SK-N-SH (cell line): Measurements from ENCODE around the gene IQGAP2. TPM values are rescaled to one million over a fixed set of nuclear protein-coding genes. Genes with fewer than 3 reads are reported as not detected.
A peak's percentile ranks its signal among the peaks of the same experiment; 100 is the strongest.

Source experiments
- CTCF ChIA-PET: fragments of 300-600, 350-600 bp; formaldehyde crosslinking; extraction: SDS; loops from one replicate; lab custom pipeline; 2021; lab: Yijun Ruan, JAX
- POLR2A ChIA-PET: fragments of 350-600 bp; sonication (Branson Sonifier 250); formaldehyde crosslinking; extraction: SDS; loops from one replicate; lab custom pipeline; 2020; ENCODE audit warnings: antibody characterized with exemption, inconsistent platforms; lab: Yijun Ruan, JAX
- DNase-seq: peaks from one replicate; pipeline ENCODE4 v3.0.0; 2012
- H2AFZ ChIP-seq: fragments of 200-600 bp; sonication (generic); 2 replicates; pipeline ENCODE4 v1.8.1; 2016; ENCODE audit warnings: antibody characterized with exemption, mild to moderate bottlenecking, low read depth
- H3F3A ChIP-seq: fragments of 200-600 bp; sonication (generic); replicated peaks from 2 replicates; pipeline ENCODE3; 2016; ENCODE audit warnings: antibody characterized with exemption, mild to moderate bottlenecking; ENCODE audit not compliant: insufficient read depth
- H3K27ac ChIP-seq, 2 experiments: fragments of 200-500 bp in 1 of 2; fragments of 200-600 bp in 1 of 2; sonication (Bioruptor generic) in 1 of 2; sonication (generic), shearing (Covaris generic) in 1 of 2; 2 replicates each; pipeline versions ENCODE4 v1.5.1 to v1.6.1; 2014 to 2016; ENCODE audit warnings: low read depth in 2 of 2, inconsistent platforms in 1 of 2, low read length in 1 of 2, mild to moderate bottlenecking in 1 of 2, mixed read lengths in 1 of 2
- H3K27me3 ChIP-seq: fragments of 200-600 bp; sonication (generic), shearing (Covaris generic); 2 replicates; pipeline ENCODE4 v1.6.1; 2016; ENCODE audit warnings: mixed run types; ENCODE audit not compliant: insufficient read depth
- H3K36me3 ChIP-seq, 2 experiments: fragments of 200-500 bp in 1 of 2; fragments of 200-600 bp in 1 of 2; sonication (Bioruptor generic) in 1 of 2; sonication (generic) in 1 of 2; replicated peaks in 1 of 2; 2 replicates each; pipeline versions ENCODE3 to v1.5.1; 2014 to 2016; ENCODE audit warnings: low read length in 1 of 2, mild to moderate bottlenecking in 1 of 2; ENCODE audit not compliant: insufficient read depth in 2 of 2, control insufficient read depth in 1 of 2
- H3K4me1 ChIP-seq, 2 experiments: fragments of 200-500 bp in 1 of 2; fragments of 200-600 bp in 1 of 2; sonication (Bioruptor generic) in 1 of 2; sonication (generic), shearing (Covaris generic) in 1 of 2; 2 replicates each; pipeline versions ENCODE4 v1.5.1 to v1.6.1; 2014 to 2016; ENCODE audit warnings: low read depth in 1 of 2, low read length in 1 of 2, mixed run types in 1 of 2; ENCODE audit not compliant: insufficient read depth in 2 of 2, control insufficient read depth in 1 of 2
- H3K4me2 ChIP-seq: fragments of 200-600 bp; sonication (generic), shearing (Covaris generic); 2 replicates; pipeline ENCODE4 v1.6.1; 2017; ENCODE audit warnings: mixed run types
- H3K4me3 ChIP-seq, 2 experiments: fragments of 200-500 bp in 1 of 2; fragments of 200-600 bp in 1 of 2; sonication (Bioruptor generic) in 1 of 2; sonication (generic), shearing (Covaris generic) in 1 of 2; 2 replicates each; pipeline versions ENCODE4 v1.5.1 to v1.8.1; 2014 to 2016; ENCODE audit warnings: low read depth in 2 of 2, inconsistent platforms in 1 of 2, low read length in 1 of 2, mild to moderate bottlenecking in 1 of 2, mixed read lengths in 1 of 2, moderate library complexity in 1 of 2
- H3K79me2 ChIP-seq: fragments of 200-600 bp; sonication (generic); 2 replicates; pipeline ENCODE4 v1.8.1; 2017; ENCODE audit warnings: mild to moderate bottlenecking; ENCODE audit not compliant: insufficient read depth
- H3K9ac ChIP-seq: fragments of 200-600 bp; sonication (generic); 2 replicates; pipeline ENCODE4 v1.6.1; 2017; ENCODE audit warnings: mixed run types
- H3K9me2 ChIP-seq: fragments of 200-600 bp; sonication (generic); 2 replicates; pipeline ENCODE4 v1.6.1; 2017; ENCODE audit warnings: mixed run types
- H3K9me3 ChIP-seq: fragments of 200-600 bp; sonication (generic); 2 replicates; pipeline ENCODE4 v1.6.1; 2017; ENCODE audit warnings: mixed run types, mild to moderate bottlenecking, moderate library complexity
- H4K20me1 ChIP-seq: fragments of 200-600 bp; sonication (generic); 2 replicates; pipeline ENCODE4 v1.6.1; 2017; ENCODE audit warnings: mild to moderate bottlenecking, mixed run types; ENCODE audit not compliant: insufficient read depth
- EP300 ChIP-seq, 2 experiments: IDR thresholded peaks; 2 replicates each; pipeline versions ENCODE4 v1.4.0 to v1.6.1; 2012; ENCODE audit warnings: borderline replicate concordance in 1 of 2, low read depth in 1 of 2, low read length in 1 of 2
- FOSL2 ChIP-seq: IDR thresholded peaks from 2 replicates; pipeline ENCODE4 v1.4.0; 2012; ENCODE audit warnings: low read depth, mild to moderate bottlenecking, moderate library complexity, borderline replicate concordance
- FOXM1 ChIP-seq: IDR thresholded peaks from 2 replicates; pipeline ENCODE4 v1.4.0; 2012; ENCODE audit warnings: low read depth, mild to moderate bottlenecking
- GABPA ChIP-seq: IDR thresholded peaks from 2 replicates; pipeline ENCODE4 v1.4.0; 2012; ENCODE audit warnings: low read depth, mild to moderate bottlenecking
- GATA2 ChIP-seq: sonication (generic); formaldehyde crosslinking; IDR thresholded peaks from 2 replicates; pipeline ENCODE4 v1.5.0; 2020; ENCODE audit warnings: mild to moderate bottlenecking, missing genetic modification reagents
- JUND ChIP-seq: IDR thresholded peaks from 2 replicates; pipeline ENCODE4 v1.4.0; 2012
- NFIC ChIP-seq: IDR thresholded peaks from 2 replicates; pipeline ENCODE4 v1.4.0; 2012; ENCODE audit warnings: borderline replicate concordance
- NRF1 ChIP-seq: IDR thresholded peaks from 2 replicates; pipeline ENCODE4 v1.6.1; 2012; ENCODE audit warnings: low read depth, mild to moderate bottlenecking, low read length
- PBX3 ChIP-seq: IDR thresholded peaks from 2 replicates; pipeline ENCODE4; 2012
- RXRA ChIP-seq: IDR thresholded peaks from 2 replicates; pipeline ENCODE4 v1.4.0; 2012; ENCODE audit warnings: low read depth, mild to moderate bottlenecking, borderline replicate concordance
- SMC3 ChIP-seq: IDR thresholded peaks from 2 replicates; pipeline ENCODE4 v1.6.1; 2012; ENCODE audit warnings: low read depth, low read length, improper control_type of control experiment
- TAF1 ChIP-seq: IDR thresholded peaks from 2 replicates; pipeline ENCODE4 v1.6.1; 2012; ENCODE audit warnings: low read depth, mild to moderate bottlenecking, low read length, moderate library complexity, borderline replicate concordance
- TEAD4 ChIP-seq: IDR thresholded peaks from 2 replicates; pipeline ENCODE4 v1.4.0; 2012; ENCODE audit warnings: mild to moderate bottlenecking, borderline replicate concordance; ENCODE audit not compliant: insufficient read depth
- WGBS: methylation state at CpG from one replicate; pipeline ENCODE4 v1.1.6; 2017; ENCODE audit warnings: low lambda C conversion rate; 5-methylcytosine and 5-hydroxymethylcytosine counted together
- polyA plus RNA-seq, 3 experiments: library from polyadenylated mRNA; depleted of rRNA; stranded (reverse); fragments of >200 nt; gene quantifications; 2 replicates each; pipeline ENCODE4 v1.2.3, GENCODE V29; 2012
- TF ChIP-seq, protein P1 (sequence below): fragments of 150-350 bp; IDR thresholded peaks from 2 replicates; pipeline ENCODE4 v1.6.1; 2016; ENCODE audit warnings: mild to moderate bottlenecking, low read depth, low read length
- TF ChIP-seq, protein P2 (sequence below): IDR thresholded peaks from 2 replicates; pipeline ENCODE4 v1.6.1; 2012; ENCODE audit warnings: mild to moderate bottlenecking, low read depth, low read length, moderate library complexity
- TF ChIP-seq, protein P3 (sequence below): IDR thresholded peaks from 2 replicates; pipeline ENCODE4 v1.4.0; 2012; ENCODE audit warnings: low read depth, borderline replicate concordance
- TF ChIP-seq, protein P4 (sequence below): IDR thresholded peaks from 2 replicates; pipeline ENCODE4 v1.4.0; 2012; ENCODE audit warnings: low read depth
- TF ChIP-seq, protein P5 (sequence below): fragments of 150-350 bp; IDR thresholded peaks from 2 replicates; pipeline ENCODE4 v1.6.1; 2017; ENCODE audit warnings: antibody characterized with exemption, low read length, low read depth, borderline replicate concordance

The IQGAP2 gene
- polyA plus RNA-seq, 1 of the 3 experiments (the other 2 are of a cell fraction), result 2.1 TPM

GRCh38 chr5:76697670-76698069 is 294.6 kb downstream of the IQGAP2 start:
- H3K79me2 ChIP-seq, result no peaks in the 10 kb centered on the region
- peaks cover 7% of the 10 kb centered on the region for H3F3A ChIP-seq
- WGBS, result 95% methylated on average over 5 of the region's 5 CpGs
- no peaks in the 10 kb centered on the region for H3K27me3 ChIP-seq
- H3K9me3 ChIP-seq, result no peaks in the 10 kb centered on the region; the same call in 1 of the 2 replicates
- no peak overlapping the region for H3K4me3 ChIP-seq
- ChIA-PET CTCF (interaction anchor here (0.8 kb wide), 1 partner anchor 9 kb away, joined by 3 read pairs; no protein-coding TSS in a partner anchor), POLR2A (no interaction called here)
- H3K4me2 ChIP-seq, result no peak overlapping the region
- TF ChIP-seq TEAD4 (no peak), FOXM1 (no peak), NFIC (no peak), TAF1 (no peak), GATA2 (CRISPR knock-in tag) (no peak), EP300 (IDR thresholded peaks at IDR 0.05; ENCODE audit: borderline replicate concordance in 1 of 2, low read depth in 1 of 2, low read length in 1 of 2) (no peak), NRF1 (no peak)
- TF ChIP-seq, protein P1, sequence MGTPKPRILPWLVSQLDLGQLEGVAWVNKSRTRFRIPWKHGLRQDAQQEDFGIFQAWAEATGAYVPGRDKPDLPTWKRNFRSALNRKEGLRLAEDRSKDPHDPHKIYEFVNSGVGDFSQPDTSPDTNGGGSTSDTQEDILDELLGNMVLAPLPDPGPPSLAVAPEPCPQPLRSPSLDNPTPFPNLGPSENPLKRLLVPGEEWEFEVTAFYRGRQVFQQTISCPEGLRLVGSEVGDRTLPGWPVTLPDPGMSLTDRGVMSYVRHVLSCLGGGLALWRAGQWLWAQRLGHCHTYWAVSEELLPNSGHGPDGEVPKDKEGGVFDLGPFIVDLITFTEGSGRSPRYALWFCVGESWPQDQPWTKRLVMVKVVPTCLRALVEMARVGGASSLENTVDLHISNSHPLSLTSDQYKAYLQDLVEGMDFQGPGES, result no peak
- TF ChIP-seq, protein P2, sequence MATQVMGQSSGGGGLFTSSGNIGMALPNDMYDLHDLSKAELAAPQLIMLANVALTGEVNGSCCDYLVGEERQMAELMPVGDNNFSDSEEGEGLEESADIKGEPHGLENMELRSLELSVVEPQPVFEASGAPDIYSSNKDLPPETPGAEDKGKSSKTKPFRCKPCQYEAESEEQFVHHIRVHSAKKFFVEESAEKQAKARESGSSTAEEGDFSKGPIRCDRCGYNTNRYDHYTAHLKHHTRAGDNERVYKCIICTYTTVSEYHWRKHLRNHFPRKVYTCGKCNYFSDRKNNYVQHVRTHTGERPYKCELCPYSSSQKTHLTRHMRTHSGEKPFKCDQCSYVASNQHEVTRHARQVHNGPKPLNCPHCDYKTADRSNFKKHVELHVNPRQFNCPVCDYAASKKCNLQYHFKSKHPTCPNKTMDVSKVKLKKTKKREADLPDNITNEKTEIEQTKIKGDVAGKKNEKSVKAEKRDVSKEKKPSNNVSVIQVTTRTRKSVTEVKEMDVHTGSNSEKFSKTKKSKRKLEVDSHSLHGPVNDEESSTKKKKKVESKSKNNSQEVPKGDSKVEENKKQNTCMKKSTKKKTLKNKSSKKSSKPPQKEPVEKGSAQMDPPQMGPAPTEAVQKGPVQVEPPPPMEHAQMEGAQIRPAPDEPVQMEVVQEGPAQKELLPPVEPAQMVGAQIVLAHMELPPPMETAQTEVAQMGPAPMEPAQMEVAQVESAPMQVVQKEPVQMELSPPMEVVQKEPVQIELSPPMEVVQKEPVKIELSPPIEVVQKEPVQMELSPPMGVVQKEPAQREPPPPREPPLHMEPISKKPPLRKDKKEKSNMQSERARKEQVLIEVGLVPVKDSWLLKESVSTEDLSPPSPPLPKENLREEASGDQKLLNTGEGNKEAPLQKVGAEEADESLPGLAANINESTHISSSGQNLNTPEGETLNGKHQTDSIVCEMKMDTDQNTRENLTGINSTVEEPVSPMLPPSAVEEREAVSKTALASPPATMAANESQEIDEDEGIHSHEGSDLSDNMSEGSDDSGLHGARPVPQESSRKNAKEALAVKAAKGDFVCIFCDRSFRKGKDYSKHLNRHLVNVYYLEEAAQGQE, result no peak
- peaks cover 0 to 4% of the 10 kb centered on the region in 2 experiments for H3K36me3 ChIP-seq
- H2AFZ ChIP-seq, result no peak overlapping the region
- H4K20me1 ChIP-seq, result no peaks in the 10 kb centered on the region
- peaks cover 0 to 9% of the 10 kb centered on the region in 2 experiments; a peak in 1 of 4 replicates for H3K4me1 ChIP-seq
- no peak overlapping the region for H3K9ac ChIP-seq
- DNase-seq, result no peak
- H3K27ac ChIP-seq, result no peak overlapping the region
- H3K9me2 ChIP-seq, result no peaks in the 10 kb centered on the region

GRCh38 chr5:76700571-76700970 is 297.5 kb downstream of the IQGAP2 start:
- Histone ChIP-seq H3K79me2 (no peaks in the 10 kb centered on the region), H2AFZ (no peak overlapping the region), H3K4me2 (no peak overlapping the region), H3K9me2 (no peaks in the 10 kb centered on the region), H3K9me3 (no peaks in the 10 kb centered on the region; the same call in 1 of the 2 replicates), H3K36me3 (peaks cover 0 to 4% of the 10 kb centered on the region in 2 experiments), H3K4me3 (no peak overlapping the region), H3F3A (peaks cover 7% of the 10 kb centered on the region), H4K20me1 (no peaks in the 10 kb centered on the region), H3K4me1 (peaks cover 4 to 9% of the 10 kb centered on the region in 2 experiments; a peak in 3 of 4 replicates), H3K9ac (no peak overlapping the region), H3K27me3 (no peaks in the 10 kb centered on the region), H3K27ac (peak overlapping the region in 1 of 2 experiments; percentile 8; a peak in 1 of 4 replicates)
- 93% methylated on average over 2 of the region's 2 CpGs for WGBS
- no peak for DNase-seq
- POLR2A ChIA-PET, result no interaction called here
- CTCF ChIA-PET, result interaction anchor here (1.2 to 1.5 kb wide), 2 partner anchors 15 to 74 kb away, joined by 3 read pairs; partner anchors contain the start of gene F2R
- TF ChIP-seq, protein P3, sequence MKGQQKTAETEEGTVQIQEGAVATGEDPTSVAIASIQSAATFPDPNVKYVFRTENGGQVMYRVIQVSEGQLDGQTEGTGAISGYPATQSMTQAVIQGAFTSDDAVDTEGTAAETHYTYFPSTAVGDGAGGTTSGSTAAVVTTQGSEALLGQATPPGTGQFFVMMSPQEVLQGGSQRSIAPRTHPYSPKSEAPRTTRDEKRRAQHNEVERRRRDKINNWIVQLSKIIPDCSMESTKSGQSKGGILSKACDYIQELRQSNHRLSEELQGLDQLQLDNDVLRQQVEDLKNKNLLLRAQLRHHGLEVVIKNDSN, result no peak
- TF ChIP-seq GATA2 (CRISPR knock-in tag) (no peak), SMC3 (no peak), JUND (no peak), FOXM1 (no peak), FOSL2 (no peak), GABPA (no peak), RXRA (no peak), PBX3 (no peak)
- TF ChIP-seq, protein P4, sequence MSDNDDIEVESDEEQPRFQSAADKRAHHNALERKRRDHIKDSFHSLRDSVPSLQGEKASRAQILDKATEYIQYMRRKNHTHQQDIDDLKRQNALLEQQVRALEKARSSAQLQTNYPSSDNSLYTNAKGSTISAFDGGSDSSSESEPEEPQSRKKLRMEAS, result no peak
- TF ChIP-seq, protein P1, result no peak
- TF ChIP-seq, protein P5, sequence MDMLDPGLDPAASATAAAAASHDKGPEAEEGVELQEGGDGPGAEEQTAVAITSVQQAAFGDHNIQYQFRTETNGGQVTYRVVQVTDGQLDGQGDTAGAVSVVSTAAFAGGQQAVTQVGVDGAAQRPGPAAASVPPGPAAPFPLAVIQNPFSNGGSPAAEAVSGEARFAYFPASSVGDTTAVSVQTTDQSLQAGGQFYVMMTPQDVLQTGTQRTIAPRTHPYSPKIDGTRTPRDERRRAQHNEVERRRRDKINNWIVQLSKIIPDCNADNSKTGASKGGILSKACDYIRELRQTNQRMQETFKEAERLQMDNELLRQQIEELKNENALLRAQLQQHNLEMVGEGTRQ, result no peak
